ENCODE results near the gene WARS2.

Gene WARS2

GRCh38 chr1:118982266-118982665 is 158.2 kb downstream of the WARS2 start:
- no peak for DNase-seq

- no peak for DNase-seq
These were observed 159.0 kb downstream of the WARS2 start for GRCh38 chr1:118981436-118981835.
